ENCODE measurements around the gene NTHL1.

DNA sequence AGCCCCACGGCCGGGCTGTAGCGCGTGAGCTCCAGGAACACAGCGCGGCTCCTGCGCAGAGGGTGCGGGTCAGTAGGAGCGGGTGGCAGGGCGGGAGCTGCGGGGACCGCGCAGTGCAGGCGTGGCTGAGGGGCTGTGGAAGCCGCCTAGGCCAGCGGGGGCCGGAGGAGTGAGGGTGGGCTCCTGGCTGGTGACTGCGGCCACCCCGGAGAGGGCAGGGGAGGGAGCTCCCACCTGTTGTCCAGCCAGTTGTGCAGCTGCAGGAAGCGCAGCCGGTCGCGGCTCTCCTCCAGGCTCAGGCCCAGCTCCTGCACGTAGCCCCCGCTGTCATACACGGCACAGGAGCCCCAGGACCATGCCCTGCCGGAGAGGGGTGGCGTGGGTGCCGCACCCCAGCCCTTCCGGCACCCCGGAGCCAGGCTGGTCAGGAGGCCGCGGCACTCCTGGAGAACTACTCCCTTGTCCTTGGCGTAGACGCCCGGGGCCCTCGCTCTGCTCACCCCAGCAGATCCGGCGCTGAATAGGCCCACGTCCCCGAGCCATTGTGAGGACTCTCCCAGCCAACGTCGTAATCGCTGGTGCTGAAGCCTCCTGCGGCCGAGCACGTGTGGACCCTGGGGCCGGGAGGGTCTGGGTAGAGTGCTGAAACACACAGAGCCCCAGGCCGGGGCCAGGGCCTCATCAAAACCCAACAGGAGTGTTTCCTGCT is 44.1 kb upstream of the NTHL1 start:
- TF ChIP-seq, protein P1, sequence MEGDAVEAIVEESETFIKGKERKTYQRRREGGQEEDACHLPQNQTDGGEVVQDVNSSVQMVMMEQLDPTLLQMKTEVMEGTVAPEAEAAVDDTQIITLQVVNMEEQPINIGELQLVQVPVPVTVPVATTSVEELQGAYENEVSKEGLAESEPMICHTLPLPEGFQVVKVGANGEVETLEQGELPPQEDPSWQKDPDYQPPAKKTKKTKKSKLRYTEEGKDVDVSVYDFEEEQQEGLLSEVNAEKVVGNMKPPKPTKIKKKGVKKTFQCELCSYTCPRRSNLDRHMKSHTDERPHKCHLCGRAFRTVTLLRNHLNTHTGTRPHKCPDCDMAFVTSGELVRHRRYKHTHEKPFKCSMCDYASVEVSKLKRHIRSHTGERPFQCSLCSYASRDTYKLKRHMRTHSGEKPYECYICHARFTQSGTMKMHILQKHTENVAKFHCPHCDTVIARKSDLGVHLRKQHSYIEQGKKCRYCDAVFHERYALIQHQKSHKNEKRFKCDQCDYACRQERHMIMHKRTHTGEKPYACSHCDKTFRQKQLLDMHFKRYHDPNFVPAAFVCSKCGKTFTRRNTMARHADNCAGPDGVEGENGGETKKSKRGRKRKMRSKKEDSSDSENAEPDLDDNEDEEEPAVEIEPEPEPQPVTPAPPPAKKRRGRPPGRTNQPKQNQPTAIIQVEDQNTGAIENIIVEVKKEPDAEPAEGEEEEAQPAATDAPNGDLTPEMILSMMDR (conservative IDR thresholded peaks at IDR 0.05; ENCODE audit: low read depth in 2 of 2): no peak
- TF ChIP-seq EZH2 (IDR thresholded peaks at IDR 0.05; ENCODE audit: low read depth, unreplicated experiment): no peak
- TF ChIP-seq POLR2AphosphoS5 (IDR thresholded peaks at IDR 0.05; ENCODE audit: low read depth): 0 out of 2 replicates have a peak, but pooled peaks have one; percentile 5
- no peak for TF ChIP-seq CREB1 (CRISPR knock-in tag; IDR thresholded peaks at IDR 0.05; ENCODE audit: low read depth)
- TF ChIP-seq, protein P2, sequence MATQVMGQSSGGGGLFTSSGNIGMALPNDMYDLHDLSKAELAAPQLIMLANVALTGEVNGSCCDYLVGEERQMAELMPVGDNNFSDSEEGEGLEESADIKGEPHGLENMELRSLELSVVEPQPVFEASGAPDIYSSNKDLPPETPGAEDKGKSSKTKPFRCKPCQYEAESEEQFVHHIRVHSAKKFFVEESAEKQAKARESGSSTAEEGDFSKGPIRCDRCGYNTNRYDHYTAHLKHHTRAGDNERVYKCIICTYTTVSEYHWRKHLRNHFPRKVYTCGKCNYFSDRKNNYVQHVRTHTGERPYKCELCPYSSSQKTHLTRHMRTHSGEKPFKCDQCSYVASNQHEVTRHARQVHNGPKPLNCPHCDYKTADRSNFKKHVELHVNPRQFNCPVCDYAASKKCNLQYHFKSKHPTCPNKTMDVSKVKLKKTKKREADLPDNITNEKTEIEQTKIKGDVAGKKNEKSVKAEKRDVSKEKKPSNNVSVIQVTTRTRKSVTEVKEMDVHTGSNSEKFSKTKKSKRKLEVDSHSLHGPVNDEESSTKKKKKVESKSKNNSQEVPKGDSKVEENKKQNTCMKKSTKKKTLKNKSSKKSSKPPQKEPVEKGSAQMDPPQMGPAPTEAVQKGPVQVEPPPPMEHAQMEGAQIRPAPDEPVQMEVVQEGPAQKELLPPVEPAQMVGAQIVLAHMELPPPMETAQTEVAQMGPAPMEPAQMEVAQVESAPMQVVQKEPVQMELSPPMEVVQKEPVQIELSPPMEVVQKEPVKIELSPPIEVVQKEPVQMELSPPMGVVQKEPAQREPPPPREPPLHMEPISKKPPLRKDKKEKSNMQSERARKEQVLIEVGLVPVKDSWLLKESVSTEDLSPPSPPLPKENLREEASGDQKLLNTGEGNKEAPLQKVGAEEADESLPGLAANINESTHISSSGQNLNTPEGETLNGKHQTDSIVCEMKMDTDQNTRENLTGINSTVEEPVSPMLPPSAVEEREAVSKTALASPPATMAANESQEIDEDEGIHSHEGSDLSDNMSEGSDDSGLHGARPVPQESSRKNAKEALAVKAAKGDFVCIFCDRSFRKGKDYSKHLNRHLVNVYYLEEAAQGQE (IDR thresholded peaks at IDR 0.05; ENCODE audit: unreplicated experiment): no peak
- TF ChIP-seq, protein P3, sequence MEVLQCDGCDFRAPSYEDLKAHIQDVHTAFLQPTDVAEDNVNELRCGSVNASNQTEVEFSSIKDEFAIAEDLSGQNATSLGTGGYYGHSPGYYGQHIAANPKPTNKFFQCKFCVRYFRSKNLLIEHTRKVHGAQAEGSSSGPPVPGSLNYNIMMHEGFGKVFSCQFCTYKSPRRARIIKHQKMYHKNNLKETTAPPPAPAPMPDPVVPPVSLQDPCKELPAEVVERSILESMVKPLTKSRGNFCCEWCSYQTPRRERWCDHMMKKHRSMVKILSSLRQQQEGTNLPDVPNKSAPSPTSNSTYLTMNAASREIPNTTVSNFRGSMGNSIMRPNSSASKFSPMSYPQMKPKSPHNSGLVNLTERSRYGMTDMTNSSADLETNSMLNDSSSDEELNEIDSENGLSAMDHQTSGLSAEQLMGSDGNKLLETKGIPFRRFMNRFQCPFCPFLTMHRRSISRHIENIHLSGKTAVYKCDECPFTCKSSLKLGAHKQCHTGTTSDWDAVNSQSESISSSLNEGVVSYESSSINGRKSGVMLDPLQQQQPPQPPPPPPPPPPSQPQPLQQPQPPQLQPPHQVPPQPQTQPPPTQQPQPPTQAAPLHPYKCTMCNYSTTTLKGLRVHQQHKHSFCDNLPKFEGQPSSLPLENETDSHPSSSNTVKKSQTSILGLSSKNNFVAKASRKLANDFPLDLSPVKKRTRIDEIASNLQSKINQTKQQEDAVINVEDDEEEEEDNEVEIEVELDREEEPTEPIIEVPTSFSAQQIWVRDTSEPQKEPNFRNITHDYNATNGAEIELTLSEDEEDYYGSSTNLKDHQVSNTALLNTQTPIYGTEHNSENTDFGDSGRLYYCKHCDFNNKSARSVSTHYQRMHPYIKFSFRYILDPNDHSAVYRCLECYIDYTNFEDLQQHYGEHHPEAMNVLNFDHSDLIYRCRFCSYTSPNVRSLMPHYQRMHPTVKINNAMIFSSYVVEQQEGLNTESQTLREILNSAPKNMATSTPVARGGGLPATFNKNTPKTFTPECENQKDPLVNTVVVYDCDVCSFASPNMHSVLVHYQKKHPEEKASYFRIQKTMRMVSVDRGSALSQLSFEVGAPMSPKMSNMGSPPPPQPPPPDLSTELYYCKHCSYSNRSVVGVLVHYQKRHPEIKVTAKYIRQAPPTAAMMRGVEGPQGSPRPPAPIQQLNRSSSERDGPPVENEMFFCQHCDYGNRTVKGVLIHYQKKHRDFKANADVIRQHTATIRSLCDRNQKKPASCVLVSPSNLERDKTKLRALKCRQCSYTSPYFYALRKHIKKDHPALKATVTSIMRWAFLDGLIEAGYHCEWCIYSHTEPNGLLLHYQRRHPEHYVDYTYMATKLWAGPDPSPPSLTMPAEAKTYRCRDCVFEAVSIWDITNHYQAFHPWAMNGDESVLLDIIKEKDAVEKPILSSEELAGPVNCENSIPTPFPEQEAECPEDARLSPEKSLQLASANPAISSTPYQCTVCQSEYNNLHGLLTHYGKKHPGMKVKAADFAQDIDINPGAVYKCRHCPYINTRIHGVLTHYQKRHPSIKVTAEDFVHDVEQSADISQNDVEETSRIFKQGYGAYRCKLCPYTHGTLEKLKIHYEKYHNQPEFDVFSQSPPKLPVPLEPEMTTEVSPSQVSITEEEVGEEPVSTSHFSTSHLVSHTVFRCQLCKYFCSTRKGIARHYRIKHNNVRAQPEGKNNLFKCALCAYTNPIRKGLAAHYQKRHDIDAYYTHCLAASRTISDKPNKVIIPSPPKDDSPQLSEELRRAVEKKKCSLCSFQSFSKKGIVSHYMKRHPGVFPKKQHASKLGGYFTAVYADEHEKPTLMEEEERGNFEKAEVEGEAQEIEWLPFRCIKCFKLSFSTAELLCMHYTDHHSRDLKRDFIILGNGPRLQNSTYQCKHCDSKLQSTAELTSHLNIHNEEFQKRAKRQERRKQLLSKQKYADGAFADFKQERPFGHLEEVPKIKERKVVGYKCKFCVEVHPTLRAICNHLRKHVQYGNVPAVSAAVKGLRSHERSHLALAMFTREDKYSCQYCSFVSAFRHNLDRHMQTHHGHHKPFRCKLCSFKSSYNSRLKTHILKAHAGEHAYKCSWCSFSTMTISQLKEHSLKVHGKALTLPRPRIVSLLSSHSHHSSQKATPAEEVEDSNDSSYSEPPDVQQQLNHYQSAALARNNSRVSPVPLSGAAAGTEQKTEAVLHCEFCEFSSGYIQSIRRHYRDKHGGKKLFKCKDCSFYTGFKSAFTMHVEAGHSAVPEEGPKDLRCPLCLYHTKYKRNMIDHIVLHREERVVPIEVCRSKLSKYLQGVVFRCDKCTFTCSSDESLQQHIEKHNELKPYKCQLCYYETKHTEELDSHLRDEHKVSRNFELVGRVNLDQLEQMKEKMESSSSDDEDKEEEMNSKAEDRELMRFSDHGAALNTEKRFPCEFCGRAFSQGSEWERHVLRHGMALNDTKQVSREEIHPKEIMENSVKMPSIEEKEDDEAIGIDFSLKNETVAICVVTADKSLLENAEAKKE (CRISPR knock-in tag; IDR thresholded peaks at IDR 0.05): no peak
- TF ChIP-seq EZH2phosphoT487 (IDR thresholded peaks at IDR 0.05; ENCODE audit: unreplicated experiment): no peak
- TF ChIP-seq NANOG (IDR thresholded peaks at IDR 0.05; ENCODE audit: borderline replicate concordance): no peak
- no peak for TF ChIP-seq ZNF331 (CRISPR knock-in tag; IDR thresholded peaks at IDR 0.05; ENCODE audit: low read depth)
- TF ChIP-seq STAT1 (IDR thresholded peaks at IDR 0.05; ENCODE audit: unreplicated experiment): no peak
- TF ChIP-seq, protein P4, sequence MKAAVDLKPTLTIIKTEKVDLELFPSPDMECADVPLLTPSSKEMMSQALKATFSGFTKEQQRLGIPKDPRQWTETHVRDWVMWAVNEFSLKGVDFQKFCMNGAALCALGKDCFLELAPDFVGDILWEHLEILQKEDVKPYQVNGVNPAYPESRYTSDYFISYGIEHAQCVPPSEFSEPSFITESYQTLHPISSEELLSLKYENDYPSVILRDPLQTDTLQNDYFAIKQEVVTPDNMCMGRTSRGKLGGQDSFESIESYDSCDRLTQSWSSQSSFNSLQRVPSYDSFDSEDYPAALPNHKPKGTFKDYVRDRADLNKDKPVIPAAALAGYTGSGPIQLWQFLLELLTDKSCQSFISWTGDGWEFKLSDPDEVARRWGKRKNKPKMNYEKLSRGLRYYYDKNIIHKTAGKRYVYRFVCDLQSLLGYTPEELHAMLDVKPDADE (IDR thresholded peaks at IDR 0.05): no peak
- no peak for TF ChIP-seq JUNB (IDR thresholded peaks at IDR 0.05; ENCODE audit: unreplicated experiment)
- no peak for TF ChIP-seq ZNF114 (CRISPR knock-in tag; IDR thresholded peaks at IDR 0.05)

All from GM23338 (cell line).